Sigmoid colon (tissue), 4 donors: Measurements from ENCODE around the gene MMD.

ENCODE experiments used
- EP300 ChIP-seq, 4 donors: sonication (generic); formaldehyde crosslinking; IDR thresholded peaks; one replicate each; pipeline ENCODE4 v1.6.1; 2017; ENCODE audit warnings: antibody characterized with exemption in 4 of 4
- POLR2A ChIP-seq, 2 donors: fragments of 450-650 bp; IDR thresholded peaks; one replicate each; pipeline ENCODE4 v1.6.1; 2016; ENCODE audit warnings: antibody characterized with exemption in 2 of 2, mild to moderate bottlenecking in 2 of 2, moderate library complexity in 2 of 2
- POLR2AphosphoS5 ChIP-seq, 4 donors: sonication (generic); formaldehyde crosslinking; IDR thresholded peaks; one replicate each; pipeline ENCODE4 v1.6.1; 2017; ENCODE audit warnings: antibody characterized with exemption in 4 of 4
- TF ChIP-seq, protein P1 (sequence below), 4 experiments: fragments of 450-650 bp in 3 of 4; fragments of 200-600 bp in 1 of 4; IDR thresholded peaks; one replicate each; pipeline ENCODE4 v1.5.1; 2016 to 2019; ENCODE audit warnings: antibody characterized with exemption in 4 of 4, mild to moderate bottlenecking in 3 of 4, moderate library complexity in 2 of 4

DNA sequence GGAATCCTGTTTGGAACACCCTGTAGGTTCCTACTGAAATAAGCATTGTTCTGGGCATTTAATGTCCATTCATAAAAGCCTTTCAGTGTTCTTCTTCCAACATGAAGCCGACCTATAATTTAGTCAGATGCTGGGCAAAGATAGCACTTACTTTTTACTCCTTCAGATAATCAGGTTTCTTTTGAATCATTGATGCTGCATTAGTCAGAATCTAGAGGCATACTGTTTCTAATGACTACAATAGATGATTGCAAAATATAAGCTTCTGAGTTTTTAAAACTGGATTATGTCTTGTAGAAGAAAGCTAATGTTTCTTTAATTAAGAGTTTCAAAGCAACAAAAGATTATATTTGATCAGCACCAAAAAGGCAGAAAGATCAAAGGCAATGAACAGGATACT is 16.0 kb downstream of the MMD start:
- TF ChIP-seq POLR2A (IDR thresholded peaks at IDR 0.05) (no peak), EP300 (IDR thresholded peaks at IDR 0.05) (no peak), POLR2AphosphoS5 (IDR thresholded peaks at IDR 0.05) (no peak)
- TF ChIP-seq, protein P1, sequence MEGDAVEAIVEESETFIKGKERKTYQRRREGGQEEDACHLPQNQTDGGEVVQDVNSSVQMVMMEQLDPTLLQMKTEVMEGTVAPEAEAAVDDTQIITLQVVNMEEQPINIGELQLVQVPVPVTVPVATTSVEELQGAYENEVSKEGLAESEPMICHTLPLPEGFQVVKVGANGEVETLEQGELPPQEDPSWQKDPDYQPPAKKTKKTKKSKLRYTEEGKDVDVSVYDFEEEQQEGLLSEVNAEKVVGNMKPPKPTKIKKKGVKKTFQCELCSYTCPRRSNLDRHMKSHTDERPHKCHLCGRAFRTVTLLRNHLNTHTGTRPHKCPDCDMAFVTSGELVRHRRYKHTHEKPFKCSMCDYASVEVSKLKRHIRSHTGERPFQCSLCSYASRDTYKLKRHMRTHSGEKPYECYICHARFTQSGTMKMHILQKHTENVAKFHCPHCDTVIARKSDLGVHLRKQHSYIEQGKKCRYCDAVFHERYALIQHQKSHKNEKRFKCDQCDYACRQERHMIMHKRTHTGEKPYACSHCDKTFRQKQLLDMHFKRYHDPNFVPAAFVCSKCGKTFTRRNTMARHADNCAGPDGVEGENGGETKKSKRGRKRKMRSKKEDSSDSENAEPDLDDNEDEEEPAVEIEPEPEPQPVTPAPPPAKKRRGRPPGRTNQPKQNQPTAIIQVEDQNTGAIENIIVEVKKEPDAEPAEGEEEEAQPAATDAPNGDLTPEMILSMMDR (IDR thresholded peaks at IDR 0.05) = no peak
